Liver (tissue), 9 donors: ENCODE measurements around the gene OR2T1. TPM values are rescaled to one million over a fixed set of nuclear protein-coding genes. Genes with fewer than 3 reads are reported as not detected.
"Not testable (repeated sequence)": the region's sequence is repeated elsewhere in the genome, so short reads cannot be mapped to it uniquely, and the experiment has no call there.

Experiments
- DNase-seq: peaks from one replicate; pipeline ENCODE4 v3.0.0-alpha.2; 2017; ENCODE audit warnings: low spot score
- H3K27ac ChIP-seq, 2 donors: one replicate each; pipeline ENCODE4 v1.7.0; 2013; ENCODE audit warnings: inconsistent platforms in 2 of 2, low read length in 2 of 2, control low read depth in 1 of 2, low read depth in 1 of 2, mild to moderate bottlenecking in 1 of 2
- H3K27me3 ChIP-seq, 4 donors: one replicate each; pipeline versions ENCODE4 v1.6.1 to v1.7.0; 2013; ENCODE audit warnings: low read length in 3 of 4, inconsistent platforms in 1 of 4, mild to moderate bottlenecking in 1 of 4, moderate library complexity in 1 of 4; ENCODE audit not compliant: control insufficient read depth in 4 of 4, insufficient read depth in 4 of 4
- H3K36me3 ChIP-seq, 4 donors: one replicate each; pipeline versions ENCODE4 v1.6.1 to v1.7.0; 2013; ENCODE audit warnings: low read length in 3 of 4, mild to moderate bottlenecking in 3 of 4, low read depth in 1 of 4, moderate library complexity in 1 of 4; ENCODE audit not compliant: control insufficient read depth in 4 of 4, insufficient read depth in 3 of 4
- H3K4me1 ChIP-seq, 4 donors: one replicate each; pipeline versions ENCODE4 v1.6.1 to v1.7.0; 2013; ENCODE audit warnings: low read length in 3 of 4, mild to moderate bottlenecking in 3 of 4, moderate library complexity in 1 of 4; ENCODE audit not compliant: control insufficient read depth in 4 of 4, insufficient read depth in 4 of 4
- H3K4me3 ChIP-seq, 3 donors: one replicate each; pipeline versions ENCODE4 v1.6.1 to v1.7.0; 2013; ENCODE audit warnings: low read length in 3 of 3, control low read depth in 1 of 3, low read depth in 1 of 3, mild to moderate bottlenecking in 1 of 3
- H3K9ac ChIP-seq, 2 donors: one replicate each; pipeline ENCODE4 v1.7.0; 2013; ENCODE audit warnings: low read length in 2 of 2, mild to moderate bottlenecking in 2 of 2, moderate library complexity in 2 of 2, control low read depth in 1 of 2, low read depth in 1 of 2
- H3K9me3 ChIP-seq, 4 donors: one replicate each; pipeline versions ENCODE4 v1.6.1 to v1.7.0; 2013; ENCODE audit warnings: low read length in 3 of 4; ENCODE audit not compliant: control insufficient read depth in 4 of 4
- EGR1 ChIP-seq, 2 donors: IDR thresholded peaks; 2 replicates each; pipeline ENCODE4 v1.6.1; 2016 to 2018; ENCODE audit warnings: antibody characterized with exemption in 2 of 2, low read depth in 2 of 2
- GABPA ChIP-seq, 2 donors: IDR thresholded peaks in 1 of 2; conservative IDR thresholded peaks in 1 of 2; 2 replicates each; pipeline ENCODE4 v1.6.1; 2016; ENCODE audit warnings: antibody characterized with exemption in 2 of 2, mild to moderate bottlenecking in 1 of 2, moderate library complexity in 1 of 2
- HNF4A ChIP-seq, 2 donors: conservative IDR thresholded peaks; 2 replicates each; pipeline ENCODE4 v1.6.1; 2016; ENCODE audit warnings: antibody characterized with exemption in 2 of 2, mild to moderate bottlenecking in 2 of 2
- NR2F2 ChIP-seq: IDR thresholded peaks from 2 replicates; pipeline ENCODE4 v1.6.1; 2016; ENCODE audit warnings: antibody characterized with exemption
- RXRA ChIP-seq, 2 donors: IDR thresholded peaks; 2 replicates each; pipeline ENCODE4 v1.6.1; 2017 to 2018; ENCODE audit warnings: antibody characterized with exemption in 2 of 2, mild to moderate bottlenecking in 1 of 2
- YY1 ChIP-seq: IDR thresholded peaks from 2 replicates; pipeline ENCODE4 v1.6.1; 2016; ENCODE audit warnings: antibody characterized with exemption, mild to moderate bottlenecking
- WGBS: extraction: QIAGEN DNeasy Blood & Tissue Kit; methylation state at CpG from one replicate; pipeline ENCODE4 v1.1.7; 2013; 5-methylcytosine and 5-hydroxymethylcytosine counted together
- polyA plus RNA-seq, 2 donors: library from polyadenylated mRNA; stranded (reverse) in 1 of 2; unstranded in 1 of 2; fragments of 200-250 nt in 1 of 2; fragments of >200 nt in 1 of 2; fragmentation: Nextera tagmentation in 1 of 2; extraction: Ambion mirVana in 1 of 2; gene quantifications; one replicate each; pipeline versions ENCODE4 v1.2.1 to v1.2.3, GENCODE V29; 2013 to 2015
- total RNA-seq, 2 donors: library from RNA; depleted of rRNA; stranded (reverse); fragments of >200 nt; gene quantifications; one replicate each; pipeline ENCODE4 v1.2.3, GENCODE V29; 2014
- TF ChIP-seq, protein P1 (sequence below): IDR thresholded peaks from 2 replicates; pipeline ENCODE4 v1.6.1; 2016; ENCODE audit warnings: antibody characterized with exemption
- donor health status: healthy.
- donor health status: healthy.
- donor health status: healthy.
- donor health status: healthy.
- donor health status: healthy.

OR2T1 gene
- total and polyA plus RNA-seq, 4 donors: not detected

DNA sequence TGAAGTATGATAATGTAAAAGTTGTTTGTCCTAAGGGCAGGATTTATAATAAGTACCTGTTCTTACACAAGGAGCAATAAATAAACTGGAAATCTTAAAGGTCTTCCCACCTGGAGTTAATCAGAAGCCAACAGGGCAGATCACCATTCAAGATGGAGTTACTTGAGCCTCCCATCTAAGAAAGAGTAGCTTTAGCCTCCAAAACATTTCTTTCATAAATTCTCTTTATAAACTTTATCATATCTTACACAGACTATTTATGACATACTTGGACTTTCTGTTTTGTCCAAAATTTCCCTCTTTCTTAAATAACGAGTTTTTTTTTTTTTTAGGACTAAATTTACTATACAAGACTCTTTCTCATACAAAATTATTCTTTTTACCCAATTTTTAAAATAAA, 18.5 kb downstream of the OR2T1 start:
- Histone ChIP-seq H3K27ac (no peak overlapping the region), H3K9me3 (no peaks in the 10 kb centered on the region), H3K27me3 (no peaks in the 10 kb centered on the region), H3K36me3 (no peaks in the 10 kb centered on the region), H3K4me3 (no peak overlapping the region), H3K4me1 (no peaks in the 10 kb centered on the region), H3K9ac (no peak overlapping the region)
- TF ChIP-seq YY1 (no peak), EGR1 (IDR thresholded peaks at IDR 0.05; ENCODE audit: low read depth in 2 of 2) (no peak), GABPA (IDR thresholded peaks at IDR 0.05 in 1 of 2, conservative IDR thresholded peaks at IDR 0.05 in 1 of 2) (no peak), RXRA (IDR thresholded peaks at IDR 0.05) (no peak), HNF4A (conservative IDR thresholded peaks at IDR 0.05) (no peak), NR2F2 (no peak)
- TF ChIP-seq, protein P1, sequence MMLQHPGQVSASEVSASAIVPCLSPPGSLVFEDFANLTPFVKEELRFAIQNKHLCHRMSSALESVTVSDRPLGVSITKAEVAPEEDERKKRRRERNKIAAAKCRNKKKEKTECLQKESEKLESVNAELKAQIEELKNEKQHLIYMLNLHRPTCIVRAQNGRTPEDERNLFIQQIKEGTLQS: no peak
- WGBS: 13% methylated on average over 1 of the region's 1 CpG
- no peak for DNase-seq

DNA sequence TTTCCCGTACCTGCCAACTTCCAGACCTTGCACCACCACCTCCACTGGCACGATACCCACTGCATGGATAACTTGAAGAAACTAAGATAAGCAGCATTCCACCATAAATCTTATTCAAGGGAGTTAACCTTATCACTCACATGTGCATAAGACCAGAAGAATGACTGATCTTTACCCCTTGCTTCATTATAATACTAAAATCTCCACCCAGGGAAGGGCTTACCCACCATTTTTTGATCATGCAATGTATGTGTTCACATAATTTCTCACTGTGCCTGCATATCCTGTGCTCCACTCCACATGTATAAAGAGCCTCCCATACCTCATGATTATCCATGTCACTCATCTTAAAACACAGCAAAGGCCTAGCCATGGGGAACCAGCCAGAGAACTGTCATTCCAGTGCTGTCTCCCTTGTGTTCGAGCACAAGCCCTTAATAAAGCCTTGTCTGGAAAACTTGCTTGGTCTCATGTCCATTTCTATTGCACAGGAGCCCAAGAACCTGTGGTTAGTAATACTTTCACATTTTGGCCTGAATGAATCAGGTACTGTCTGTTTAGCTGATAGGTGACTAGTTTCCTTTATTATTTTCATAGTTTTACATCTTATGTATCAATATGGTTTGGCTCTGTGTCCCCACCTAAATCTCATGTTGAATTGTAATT, 24.8 kb downstream of the OR2T1 start:
- 51% methylated on average over 3 of the region's 3 CpGs for WGBS
- H3K36me3 ChIP-seq, H3K9ac ChIP-seq, H3K4me1 ChIP-seq, H3K27me3 ChIP-seq, H3K27ac ChIP-seq, H3K9me3 ChIP-seq, DNase-seq, H3K4me3 ChIP-seq: not testable (repeated sequence)

DNA sequence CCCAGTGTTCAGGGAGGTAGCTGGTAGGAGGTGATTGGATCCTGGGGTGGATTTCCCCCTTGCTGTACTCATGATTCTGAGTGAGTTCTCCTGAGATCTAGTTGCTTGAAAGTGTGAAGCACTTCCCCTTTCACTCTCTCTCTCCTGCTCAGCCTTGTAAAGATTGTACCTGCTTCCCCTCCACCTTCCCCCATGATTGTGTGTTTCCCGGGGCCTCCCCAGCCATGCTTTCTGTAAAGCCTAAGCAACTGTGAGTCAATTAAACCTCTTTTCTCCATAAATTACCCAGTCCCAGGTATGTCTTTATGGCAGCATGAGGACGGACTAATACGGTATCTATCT, 25.3 kb downstream of the OR2T1 start:
- not testable (repeated sequence) for H3K27me3 ChIP-seq, H3K36me3 ChIP-seq, H3K9ac ChIP-seq, DNase-seq, H3K4me1 ChIP-seq, H3K4me3 ChIP-seq, H3K27ac ChIP-seq, H3K9me3 ChIP-seq
- 63% methylated on average over 3 of the region's 3 CpGs for WGBS

DNA sequence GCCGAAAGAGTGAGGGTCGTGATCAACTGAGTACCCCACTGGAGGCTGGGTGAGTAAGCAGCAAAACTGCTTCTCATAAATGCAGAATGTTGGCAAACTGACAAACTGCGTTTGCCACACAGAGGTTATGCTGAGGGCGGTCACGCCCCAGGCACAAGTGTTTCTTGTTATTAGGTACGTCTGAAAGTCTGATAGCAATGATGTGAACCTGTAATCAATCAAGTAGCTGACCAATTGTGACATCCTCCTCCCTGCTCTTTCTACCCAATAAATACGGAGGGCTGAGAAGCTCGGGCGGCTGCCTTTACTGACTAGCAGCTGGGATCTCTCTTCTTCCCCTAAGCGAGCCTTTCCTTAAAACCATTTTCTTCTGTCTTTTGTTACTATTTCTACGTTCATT, 28.8 kb downstream of the OR2T1 start:
- H3K9ac ChIP-seq, H3K9me3 ChIP-seq, H3K27me3 ChIP-seq, H3K4me1 ChIP-seq, H3K27ac ChIP-seq, DNase-seq, H3K36me3 ChIP-seq, H3K4me3 ChIP-seq: not testable (repeated sequence)
- WGBS: 68% methylated on average over 11 of the region's 11 CpGs

DNA sequence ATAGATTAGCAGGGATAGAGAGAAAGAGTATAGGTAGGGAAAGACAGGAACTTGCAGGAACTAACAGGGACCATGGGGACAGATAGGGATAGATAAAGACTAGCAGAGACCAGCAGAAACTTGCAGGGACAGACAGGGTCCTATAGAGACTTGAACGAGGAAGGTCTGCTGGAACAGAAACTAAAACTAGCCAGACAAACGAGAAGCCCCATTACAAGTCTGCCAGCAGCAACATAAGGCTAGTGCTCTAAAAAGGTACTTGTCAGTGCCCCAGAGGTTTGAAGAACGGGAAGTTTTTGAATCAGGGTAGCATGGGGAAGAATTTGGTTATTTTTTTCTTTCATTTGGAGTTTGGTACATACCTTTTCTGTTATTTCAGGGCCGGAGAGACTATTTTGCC, 29.4 kb downstream of the OR2T1 start:
- not testable (repeated sequence) for H3K27me3 ChIP-seq, H3K36me3 ChIP-seq, H3K27ac ChIP-seq, H3K4me3 ChIP-seq, H3K9ac ChIP-seq, H3K4me1 ChIP-seq, DNase-seq, H3K9me3 ChIP-seq
- 52% methylated on average over 4 of the region's 4 CpGs for WGBS

DNA sequence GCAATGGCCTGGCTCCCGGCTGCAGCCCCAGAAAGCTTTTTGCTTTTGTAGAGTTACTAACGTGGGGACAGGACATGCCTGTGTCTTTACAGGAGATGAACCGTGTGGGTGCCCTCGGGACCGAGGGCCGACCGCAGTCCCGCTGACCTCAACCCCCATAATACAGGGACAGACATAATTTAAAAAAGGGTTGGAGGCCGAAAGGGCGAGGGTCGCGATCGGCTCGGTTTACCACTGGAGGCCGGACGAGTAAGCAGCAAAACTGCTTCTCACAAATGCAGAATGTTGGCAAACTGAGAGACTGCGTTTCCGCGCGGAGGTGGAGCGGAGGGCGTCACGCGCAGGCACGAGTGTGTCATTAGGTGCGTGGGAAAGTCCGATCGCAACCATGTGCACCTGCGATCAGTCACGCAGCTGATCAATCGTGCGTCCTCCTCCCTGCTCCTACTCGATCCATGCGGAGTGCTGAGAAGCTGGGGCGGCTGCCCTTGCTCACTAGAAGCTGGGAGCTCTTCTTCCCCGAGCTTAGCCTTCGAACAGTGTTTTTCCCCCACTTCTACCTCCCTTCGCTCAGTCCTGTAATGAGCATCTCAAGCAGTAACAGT, 31.1 kb downstream of the OR2T1 start:
- not testable (repeated sequence) for H3K4me3 ChIP-seq, H3K9me3 ChIP-seq, H3K36me3 ChIP-seq, H3K9ac ChIP-seq, H3K27me3 ChIP-seq, H3K4me1 ChIP-seq, H3K27ac ChIP-seq, DNase-seq
- 90% methylated on average over 36 of the region's 38 CpGs for WGBS

DNA sequence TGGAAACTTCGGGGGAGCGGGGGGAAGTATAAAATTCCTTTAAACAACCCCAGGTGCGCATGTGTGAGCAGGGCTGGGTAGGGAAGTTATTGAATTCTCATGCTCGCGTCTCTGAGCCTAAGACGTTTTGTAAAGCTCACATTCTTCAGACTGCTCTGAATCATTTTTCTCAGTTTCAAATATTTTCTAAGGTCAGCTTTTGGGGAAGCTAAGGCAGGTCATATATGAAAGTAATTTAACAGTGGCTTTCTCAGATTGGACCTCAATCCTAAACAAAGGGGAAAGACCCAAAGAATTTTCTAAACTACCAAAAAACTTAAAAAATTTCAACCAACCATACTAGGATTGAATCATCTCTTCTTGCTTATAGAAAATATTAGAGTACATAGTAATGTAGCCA, 32.1 kb downstream of the OR2T1 start:
- not testable (repeated sequence) for H3K4me3 ChIP-seq, H3K9me3 ChIP-seq, H3K36me3 ChIP-seq, H3K27ac ChIP-seq, H3K27me3 ChIP-seq, DNase-seq, H3K4me1 ChIP-seq, H3K9ac ChIP-seq
- 84% methylated on average over 4 of the region's 6 CpGs for WGBS
